OCI-LY7 (cell line): ENCODE data around the gene CCDC141.

Source experiments
- CTCF ChIP-seq: fragments of 200-600 bp; sonication (generic); conservative IDR thresholded peaks from 2 replicates; pipeline ENCODE4 v1.5.1; 2014; ENCODE audit warnings: mild to moderate bottlenecking, antibody characterized with exemption, low read length, moderate library complexity, mixed read lengths
- EZH2phosphoT487 ChIP-seq: fragments of 200-600 bp; sonication (generic); IDR thresholded peaks from 2 replicates; pipeline ENCODE4 v1.6.1; 2018; ENCODE audit warnings: low read depth, borderline replicate concordance, mild to moderate bottlenecking, mixed run types, antibody characterized with exemption, low read length, moderate library complexity, mixed read lengths

- no peak for TF ChIP-seq CTCF
- TF ChIP-seq EZH2phosphoT487 = no peak
Measured at GRCh38 chr2:178924817-178925216, 125.1 kb downstream of the CCDC141 start.
